Measurements from ENCODE around the gene TXNL4A.
A peak's percentile ranks its signal among the peaks of the same experiment; 100 is the strongest.

The TXNL4A gene

DNA sequence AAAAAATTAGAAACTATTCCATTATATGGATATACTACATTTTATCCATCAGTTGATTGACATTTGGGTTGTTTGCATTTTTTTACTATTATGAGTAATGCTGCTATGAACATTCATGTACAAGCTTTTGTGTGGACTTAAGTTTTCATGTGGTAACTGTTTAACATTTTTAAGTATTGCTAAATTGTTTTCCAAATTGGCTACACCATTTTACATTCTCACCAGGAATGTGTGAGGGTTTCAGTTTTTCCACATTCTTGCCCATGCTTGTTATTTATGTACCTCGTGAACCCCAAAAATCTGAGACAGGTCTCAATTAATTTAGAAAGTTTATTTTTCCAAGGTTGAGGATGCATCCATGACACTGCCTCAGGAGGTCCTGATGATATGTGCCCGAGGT is 3.1 kb upstream of the TXNL4A start:
- no peak for DNase-seq

DNA sequence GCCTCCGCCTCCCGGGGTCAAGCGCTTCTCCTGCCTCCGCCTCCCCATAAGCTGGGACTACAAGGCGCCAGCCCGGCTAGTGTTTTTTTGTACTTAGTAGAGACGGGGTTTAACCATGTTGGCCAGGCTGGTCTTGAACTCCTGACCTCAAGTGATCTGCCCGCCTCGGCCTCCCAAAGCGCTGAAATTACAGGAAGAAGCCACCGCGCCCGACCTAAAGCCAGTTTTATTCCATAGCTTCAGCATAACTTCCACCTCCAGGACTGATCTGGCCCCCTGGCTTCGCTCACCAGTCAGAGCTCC is 783 bp upstream of the TXNL4A start:
- DNase-seq = no peak

DNA sequence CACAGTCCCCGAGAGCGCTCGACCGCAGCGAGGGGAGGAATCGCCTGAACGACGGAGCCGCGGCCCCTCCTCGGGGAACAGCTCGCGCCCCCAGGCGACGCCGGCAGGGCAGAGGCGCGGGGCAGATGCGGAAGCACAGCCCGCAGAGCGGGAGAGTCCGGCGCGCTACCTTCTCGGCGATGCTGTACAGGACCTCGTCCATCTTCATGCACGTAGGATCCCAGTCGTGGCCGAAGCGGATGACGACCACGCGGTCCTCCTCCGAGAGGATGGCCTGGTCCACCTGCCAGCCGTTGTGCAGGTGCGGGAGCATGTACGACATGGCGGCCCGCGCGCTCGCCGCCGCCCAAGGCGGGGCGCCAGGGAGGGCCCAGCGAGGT is 302 bp downstream of the TXNL4A start:
- DNase-seq = peak; percentile 48

DNA sequence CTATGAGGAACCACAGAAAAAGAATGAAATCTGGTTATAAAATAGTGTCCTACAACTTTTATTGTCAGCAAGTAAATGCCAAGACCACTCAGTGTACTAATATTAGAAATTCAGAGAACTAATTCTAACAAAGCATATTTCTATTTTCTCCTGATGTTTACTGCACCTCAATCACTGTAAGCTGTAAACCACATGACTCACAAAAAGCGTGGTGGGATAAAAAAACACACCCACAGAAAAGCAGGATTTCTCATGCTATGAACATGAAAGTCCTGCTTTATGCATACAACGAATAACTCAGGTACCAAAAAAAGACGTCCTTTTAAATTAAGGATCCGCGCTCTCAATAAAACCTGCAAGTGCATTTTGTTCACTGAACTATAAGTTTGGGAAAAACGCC is 797 bp downstream of the TXNL4A start:
- no peak for DNase-seq

DNA sequence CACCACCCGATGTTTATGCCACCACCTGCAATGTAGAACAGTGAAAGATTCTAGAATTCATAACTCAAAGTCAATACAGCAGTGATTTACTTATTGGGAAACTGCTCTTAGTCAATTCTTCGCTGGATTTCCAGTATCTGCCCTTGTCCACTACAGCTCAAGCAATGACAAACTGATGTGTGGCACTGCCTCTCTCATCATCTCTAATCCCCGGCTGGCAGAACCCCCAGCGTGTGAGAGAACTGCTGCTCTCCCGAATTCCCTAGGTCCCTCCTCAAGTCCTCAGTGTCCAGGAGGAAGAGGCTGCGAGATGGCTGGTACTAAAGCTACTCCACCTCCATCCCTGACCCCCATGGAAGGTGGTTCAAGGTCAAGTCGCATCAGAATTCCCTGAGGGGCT is 1.6 kb downstream of the TXNL4A start:
- no peak for DNase-seq

DNA sequence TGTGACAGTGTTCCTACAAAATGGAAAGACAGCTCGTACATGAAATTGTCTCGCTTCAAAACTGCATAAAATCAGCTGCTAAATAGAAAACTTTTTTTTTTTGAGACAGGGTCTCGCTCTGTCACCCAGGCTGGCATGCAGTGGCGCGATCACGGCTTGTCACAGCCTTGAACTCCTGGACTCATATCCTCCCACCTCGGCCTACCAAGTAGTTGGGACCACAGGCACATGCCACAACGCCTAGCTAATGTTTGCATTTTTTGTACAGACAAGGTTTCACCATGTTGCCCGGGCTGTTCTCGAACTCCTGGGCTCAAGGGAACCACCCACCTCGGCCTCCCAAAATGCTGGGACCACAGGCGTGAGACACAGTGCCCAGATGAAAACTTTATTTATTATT is 3.2 kb downstream of the TXNL4A start:
- DNase-seq = no peak

DNA sequence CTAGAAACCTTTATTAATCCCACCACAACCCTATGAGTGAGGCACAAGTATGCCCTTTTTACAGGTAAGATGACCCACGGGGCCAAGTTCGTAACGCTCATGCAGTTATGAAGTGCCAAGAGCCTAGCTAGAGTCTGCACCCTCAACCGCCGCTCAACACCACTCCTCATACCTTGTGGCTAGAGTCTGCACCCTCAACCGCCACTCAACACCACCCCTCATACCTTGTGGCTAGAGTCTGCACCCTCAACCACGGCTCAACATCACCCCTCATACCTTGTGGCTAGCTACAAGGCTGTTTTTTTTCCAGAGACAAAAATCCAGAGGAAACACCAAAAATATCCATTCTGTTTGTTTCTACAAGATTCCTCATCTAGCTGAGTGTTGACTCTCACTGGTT is 4.6 kb downstream of the TXNL4A start:
- no peak for DNase-seq

DNA sequence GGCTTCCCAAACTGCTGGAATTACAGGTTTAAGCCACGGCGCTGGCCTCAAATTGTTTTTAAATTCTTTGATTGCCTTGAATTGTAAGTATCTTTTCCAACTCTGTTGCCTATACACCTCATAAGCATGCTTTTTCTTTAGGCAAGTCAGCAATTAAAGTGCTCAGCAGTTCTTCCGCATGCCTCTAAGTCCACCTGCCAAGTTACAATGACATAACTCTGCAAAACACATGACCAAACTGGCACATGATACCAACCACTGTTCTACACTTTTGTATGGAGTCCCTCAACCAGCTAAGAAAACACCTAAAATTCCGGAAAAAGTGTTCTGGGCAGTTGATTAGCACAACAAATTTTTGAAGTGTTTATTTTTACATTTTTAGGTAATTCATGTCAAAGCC is 5.1 kb downstream of the TXNL4A start:
- DNase-seq = no peak

DNA sequence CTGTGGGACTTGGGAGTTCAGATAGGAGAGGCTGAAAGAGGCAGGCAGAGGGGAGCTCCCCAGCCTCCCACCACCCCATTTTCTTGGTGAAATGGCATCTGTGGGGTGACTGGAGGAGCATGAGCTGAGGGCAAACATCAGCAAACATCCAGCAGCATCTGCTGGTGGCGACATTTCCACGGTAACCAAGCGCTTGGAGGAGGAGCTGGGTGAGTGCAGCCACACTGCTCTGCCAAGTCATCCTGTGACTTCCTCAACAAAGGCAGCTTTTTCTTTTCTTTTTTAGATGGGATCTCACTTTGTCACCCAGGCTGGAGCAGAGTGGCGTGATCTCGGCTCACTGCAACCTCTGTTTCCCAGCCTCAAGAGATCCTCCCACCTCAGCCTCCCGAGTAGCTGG is 5.6 kb downstream of the TXNL4A start:
- DNase-seq = no peak

DNA sequence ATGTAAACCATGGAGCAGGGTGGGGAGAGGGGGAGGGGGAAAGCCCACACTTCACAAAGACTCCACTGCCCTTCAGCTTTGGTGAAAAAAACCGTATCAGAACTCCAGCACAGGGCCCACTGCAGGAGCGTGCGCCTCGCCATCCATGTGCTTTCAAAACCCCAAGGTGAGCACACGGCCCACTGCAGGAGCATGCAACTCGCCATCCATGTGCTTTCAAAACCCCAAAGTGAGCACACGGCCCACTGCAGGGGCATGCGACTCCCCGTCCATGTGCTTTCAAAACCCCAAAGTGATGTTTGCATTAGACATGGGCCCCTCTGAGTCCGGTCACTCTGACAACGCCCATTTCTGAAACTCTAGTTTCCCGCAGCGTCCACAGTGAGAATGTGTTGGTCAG is 7.8 kb downstream of the TXNL4A start:
- DNase-seq = no peak

DNA sequence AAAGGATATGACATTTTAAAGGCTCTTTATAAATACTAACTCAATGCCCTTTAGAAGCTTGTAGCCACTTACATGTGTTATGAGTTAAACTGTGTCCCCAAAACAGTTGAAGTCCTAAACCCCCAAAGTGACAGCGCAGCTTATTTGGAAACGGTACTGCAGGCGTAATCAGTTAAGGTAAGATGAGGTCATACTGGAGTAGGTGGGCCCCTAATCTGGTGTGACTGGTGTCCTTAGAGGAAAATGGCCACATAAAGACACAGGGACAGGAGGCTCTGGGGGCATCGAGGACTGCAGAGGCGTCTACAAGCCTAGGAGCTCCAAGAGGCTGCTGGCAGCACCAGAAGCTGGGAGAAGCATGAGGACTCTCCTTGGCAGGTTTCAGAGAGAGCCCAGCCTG is 8.5 kb downstream of the TXNL4A start:
- no peak for DNase-seq

DNA sequence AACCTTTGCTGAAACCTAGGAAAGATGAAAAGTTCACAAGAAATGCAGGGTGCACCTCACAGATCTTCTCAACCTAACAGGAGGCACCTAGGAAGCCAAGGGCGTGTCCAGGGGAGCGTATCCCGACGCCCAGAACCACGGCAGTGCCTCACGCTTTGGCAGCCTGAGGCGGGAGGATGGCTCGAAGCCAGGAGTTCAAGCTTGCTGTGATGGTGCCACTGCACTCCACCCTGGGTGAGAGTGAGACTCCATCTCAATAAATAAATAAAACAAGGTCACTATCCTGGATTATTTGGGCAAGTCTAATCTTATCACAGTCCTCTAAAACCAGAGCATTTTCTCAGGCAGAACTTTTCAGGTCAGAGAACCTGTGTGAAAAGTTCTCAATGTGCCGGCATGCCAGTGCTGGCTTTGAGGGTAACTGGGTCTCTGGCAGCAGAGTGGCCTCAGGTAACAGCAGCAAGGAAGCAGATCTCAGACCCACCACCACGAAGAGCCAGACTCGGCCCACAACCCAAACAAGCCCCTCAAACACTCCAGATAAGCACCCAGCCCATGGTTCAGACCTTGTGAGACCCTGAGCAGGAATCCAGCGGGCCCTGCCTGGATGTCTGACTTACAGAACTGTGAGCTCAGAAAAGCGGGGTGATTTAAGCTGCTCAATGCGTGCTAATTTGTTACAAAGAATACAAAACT is 12.2 kb downstream of the TXNL4A start:
- DNase-seq = no peak

DNA sequence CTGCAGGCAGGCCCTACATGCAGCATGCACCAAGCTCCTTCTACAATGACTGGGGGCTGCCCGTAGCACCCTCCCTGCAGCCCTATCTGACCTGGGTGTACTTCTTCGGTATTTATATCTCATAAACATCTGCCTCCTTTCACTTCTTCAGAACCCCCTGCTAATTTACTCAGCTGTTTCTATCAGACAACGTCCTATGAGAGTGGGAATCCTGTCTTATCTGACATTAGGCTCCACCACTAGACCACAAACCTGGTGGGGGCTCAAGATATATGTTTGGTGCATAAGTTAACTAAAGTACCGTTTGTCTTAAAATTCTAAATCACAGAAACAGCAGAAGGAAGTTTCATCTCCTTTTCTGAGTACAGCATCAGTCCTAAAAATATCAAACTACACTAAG is 13.3 kb downstream of the TXNL4A start:
- no peak for DNase-seq

DNA sequence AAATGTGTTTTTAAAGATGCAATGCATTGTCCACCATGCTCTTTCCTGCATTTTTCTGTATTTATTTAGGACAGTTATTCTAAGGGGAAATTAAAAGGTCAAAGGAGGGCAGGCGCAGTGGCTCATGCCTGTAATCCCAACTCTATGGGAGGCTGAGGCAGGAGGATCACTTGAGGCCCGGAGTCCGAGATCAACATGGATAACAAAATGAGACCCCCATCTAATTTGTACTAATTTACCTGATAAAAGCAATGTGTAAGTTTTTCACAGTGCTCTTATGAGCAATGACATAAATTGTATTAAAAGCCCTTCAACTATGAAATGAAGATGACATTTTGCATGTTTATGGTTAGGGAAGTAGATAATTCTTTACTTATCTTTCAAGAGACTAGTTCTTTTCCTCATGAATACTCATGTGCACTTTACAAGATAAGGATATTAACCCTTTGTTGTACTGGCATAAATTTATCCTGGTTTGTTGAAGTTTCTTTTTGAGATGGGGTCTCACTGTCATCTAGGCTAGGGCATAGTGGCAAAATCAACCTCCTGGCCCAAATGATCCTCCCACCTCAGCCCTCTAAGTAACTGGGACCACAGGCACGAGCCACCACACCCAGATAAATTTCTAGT is 14.2 kb downstream of the TXNL4A start:
- DNase-seq = no peak

DNA sequence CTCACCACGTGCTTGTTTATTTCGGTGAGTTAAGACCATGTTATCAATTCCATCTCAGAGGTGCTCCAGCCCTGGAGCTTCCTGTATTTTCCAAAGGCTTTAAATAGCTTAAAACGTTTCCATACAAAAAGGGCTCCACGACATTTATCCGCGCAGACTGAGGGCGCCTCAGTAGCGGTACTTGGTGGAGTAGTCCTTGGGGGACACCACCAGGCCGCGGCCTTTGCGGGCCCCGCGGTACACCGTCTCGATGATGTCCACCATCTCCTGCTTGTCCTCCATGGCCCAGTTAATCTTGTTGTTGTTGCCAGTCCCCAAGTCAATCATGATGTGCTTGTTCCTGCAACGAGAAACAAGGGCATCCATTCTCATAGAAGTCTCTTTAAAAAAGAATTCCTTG is 14.8 kb downstream of the TXNL4A start:
- no peak for DNase-seq

DNA sequence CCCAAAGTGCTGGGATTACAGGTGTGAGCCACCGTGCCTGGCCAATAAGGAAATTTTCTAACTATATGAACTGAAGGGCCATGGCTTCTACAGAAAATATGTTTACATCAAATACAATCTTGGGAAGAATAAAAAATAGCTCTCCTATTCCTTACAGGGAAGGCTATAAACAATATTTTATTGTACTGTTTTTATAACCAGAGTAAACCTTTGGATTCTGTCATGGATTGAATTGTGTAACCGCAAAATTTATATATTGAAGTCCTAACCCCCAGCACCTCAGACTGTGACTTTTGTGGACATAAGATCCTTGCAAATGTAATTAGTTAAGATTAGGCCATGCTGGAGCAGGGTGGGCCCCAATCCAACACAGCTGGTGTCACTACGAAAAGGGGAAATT is 15.6 kb downstream of the TXNL4A start:
- DNase-seq = no peak

DNA sequence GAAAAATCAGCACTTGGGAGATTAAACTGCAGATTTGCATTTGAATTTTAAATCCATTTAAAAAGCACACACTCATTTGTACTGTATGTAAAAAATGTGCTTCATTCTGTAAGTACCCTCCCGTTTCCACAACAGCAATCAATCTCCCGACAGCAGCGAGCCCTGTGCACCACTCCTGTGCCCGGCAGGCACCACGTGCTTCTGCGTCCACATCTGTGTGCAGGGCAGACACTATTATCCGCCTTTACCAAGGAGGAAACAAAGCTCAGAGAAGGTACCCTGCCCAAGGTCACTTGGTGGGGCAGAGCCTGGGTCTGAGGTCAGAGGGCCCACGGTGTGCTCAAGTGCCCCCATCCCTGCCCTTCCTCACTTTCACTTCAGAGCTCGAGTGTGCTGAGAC is 16.4 kb downstream of the TXNL4A start:
- DNase-seq = no peak

DNA sequence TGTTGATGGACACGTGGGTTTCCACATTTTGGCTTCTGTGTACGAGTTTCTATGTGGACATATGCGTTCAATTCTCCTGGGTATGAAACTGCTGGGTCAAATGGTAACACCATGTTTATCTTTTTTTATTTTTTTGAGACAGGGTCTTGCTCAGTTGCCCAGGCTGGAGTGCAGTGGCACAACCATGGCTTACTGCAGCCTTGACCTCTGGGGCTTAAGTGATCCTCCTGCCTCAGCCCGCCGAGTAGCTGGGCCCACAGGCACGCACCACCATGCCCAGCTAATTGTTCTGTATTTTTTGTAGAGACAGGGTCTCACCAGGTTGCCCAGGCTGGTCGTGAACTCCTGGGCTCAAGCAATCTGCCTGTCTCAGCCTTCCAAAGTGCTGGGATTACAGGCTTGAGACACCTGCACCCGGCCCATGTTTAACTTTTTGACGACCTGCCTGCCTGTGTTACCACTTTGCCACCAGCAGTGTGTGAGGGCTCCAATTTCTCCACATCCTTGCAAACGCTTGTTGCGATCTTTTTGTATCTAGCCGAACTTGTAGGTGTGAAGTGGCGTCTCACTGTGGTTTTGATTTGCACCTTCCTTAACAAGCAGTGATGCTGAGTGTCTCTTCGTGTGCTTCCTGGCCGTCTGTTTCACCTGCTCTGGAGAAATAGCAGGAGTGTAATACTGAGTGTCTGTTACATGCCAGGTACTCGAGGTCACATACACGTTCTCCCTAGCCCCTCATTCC is 17.0 kb downstream of the TXNL4A start:
- no peak for DNase-seq

DNA sequence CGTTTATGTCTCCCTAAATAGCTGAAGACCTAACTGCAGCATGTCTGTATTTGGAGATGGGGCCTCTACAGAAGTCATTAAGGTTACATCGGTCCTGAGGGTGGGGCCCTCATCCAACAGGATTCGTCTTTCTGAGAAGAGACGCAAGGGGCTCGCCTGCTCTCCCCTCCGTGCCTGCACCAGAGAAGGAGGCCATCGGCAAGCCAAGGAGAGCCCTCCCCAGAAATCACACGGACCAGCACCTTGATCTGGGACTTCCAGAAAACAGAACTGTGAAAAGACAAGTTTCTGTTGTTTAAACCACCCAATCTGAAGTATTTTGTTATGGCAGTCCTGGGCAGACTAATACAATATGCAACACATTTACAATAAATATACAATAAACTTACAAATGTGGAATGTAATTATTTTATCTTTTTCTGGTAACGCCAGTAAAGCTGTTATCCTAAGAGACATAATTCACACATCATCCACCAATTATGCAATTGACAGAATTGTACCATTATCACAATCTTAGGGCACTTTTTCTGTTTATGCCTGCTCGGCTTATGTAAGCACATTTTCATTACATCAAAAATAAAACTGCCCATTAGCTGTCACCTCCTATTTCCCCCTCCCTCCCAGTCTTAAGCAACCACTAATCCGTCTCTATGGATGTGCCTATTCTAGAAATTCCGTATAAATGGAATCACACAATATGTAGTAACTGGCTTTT is 17.8 kb downstream of the TXNL4A start:
- DNase-seq = no peak

DNA sequence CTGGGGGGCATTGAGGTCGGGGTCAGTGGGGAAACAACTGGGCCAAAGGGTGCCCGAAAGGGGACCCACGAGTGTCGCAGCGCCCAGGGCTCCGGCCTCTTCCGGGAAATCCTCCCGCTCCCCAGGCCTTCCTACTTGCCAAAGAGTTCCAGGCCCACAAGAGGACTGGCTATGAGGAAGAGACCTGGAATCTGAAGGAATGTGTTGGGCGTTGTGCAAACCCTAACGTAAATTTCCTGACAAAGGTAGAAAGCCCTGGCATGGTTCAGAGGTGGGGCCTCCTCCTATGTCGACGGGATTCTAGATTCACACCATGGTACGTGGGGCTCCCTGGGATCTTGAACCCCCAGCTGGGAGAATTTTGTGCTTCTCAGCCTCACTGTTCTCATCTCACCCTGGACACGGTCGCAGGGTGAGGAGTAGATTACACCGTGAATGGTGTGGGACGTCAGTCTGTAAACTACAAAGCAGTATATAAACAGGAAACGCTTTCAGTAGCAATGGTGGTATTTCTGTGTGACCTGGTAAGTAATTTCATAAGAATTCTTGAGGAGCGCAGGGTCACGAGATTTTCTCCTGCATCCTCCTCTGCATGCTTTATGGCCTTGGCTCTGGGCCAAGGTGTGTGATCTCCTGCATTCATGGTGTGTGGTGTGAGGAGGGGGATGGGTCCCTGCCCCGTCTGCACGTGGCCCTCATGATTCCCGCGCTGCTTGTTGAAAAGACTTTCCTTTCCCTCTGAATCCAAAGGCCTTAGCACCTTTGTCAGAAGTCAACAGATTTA is 23.1 kb downstream of the TXNL4A start:
- no peak for DNase-seq

DNA sequence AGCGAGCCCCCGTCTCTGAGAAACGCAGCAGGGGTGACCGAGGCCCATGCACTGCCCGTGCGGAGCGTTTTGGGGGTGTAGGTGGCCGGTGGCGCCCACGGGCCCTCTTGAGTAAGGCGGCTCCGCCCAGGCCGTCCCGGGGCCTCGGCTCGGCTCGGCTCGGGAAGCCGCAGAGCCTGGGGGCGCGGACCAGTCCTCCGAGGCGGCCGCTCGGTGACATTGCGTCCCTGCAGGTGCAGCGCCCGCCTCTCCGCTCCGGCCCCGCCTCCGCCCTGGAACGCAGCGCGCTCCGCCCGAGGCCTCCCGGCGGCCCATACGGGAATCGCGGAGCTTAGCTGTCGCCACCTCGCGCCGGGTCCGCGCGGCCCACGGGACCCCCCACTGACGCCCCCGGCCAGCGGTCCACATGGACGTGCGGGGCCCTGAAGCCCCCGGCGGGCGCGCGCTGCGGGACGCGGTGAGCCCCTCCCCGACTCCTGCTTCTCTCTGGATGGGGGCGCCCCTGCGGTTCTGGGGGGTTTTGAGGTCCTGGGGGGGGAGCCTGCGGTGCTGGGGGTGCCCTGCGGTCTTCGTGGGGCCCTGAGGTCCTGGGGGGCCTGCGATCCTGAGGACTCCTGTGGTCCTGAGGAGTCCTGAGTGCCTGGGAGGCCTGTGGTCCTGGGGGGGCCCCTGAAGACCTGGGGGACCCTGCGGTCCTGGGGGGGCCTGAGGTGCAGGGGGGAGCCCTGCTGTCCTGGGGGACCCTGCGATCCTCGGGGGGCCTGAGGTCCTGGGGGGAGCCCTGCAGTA is 23.8 kb downstream of the TXNL4A start, which contains the start of gene HSBP1L1:
Gene HSBP1L1 (plus strand): TSS at position 314 of the 789 bp plus-strand sequence. CDS start 93 bp downstream, at position 407.
- peak; percentile 61 for DNase-seq

DNA sequence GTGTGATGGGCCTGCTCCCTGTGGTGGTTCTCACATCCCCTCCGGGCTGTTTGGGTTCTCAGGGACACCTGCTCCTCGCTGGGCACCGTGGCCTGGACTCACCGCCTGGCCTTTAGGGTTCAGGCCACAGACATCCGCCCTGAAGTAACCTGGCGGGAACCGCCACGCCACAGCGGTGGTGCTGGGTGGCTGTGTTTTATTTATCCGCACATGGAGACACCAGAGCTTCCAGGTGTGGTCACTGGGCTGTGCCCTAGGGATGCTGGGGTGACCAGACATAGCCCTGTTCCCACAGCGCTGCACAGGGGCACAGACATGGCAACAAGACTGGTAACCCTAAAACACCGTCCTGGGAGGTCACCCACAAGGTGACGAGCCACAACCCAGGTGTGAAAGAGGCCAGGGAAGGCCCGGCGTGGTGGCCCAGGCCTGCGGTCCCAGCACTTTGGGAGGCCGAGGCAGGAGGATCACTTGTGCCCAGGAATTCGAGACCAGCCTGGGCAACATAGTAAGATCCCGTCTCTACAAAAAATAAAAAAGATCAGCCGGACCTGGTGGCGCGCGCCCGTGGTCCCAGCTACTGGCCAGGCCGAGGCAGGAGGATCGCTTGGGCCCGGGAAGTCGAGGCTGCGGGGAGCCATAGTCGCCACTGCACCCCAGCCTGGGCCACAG is 24.6 kb downstream of the TXNL4A start:
- DNase-seq = no peak
